Renal pelvis (tissue), 12 donors: ENCODE results near the gene ATOH7. TPM values are rescaled to one million over a fixed set of nuclear protein-coding genes. Genes with fewer than 3 reads are reported as not detected.
"Not testable (repeated sequence)": the region's sequence is repeated elsewhere in the genome, so short reads cannot be mapped to it uniquely, and the experiment has no call there.

Experiments used
- DNase-seq: peaks from one replicate; pipeline ENCODE4 v3.0.0-alpha.2; 2013
- long read RNA-seq, 16 experiments: transcript quantifications; one replicate each; lab custom pipeline, GENCODE V29; 2026
- polyA plus RNA-seq, 3 donors: library from polyadenylated mRNA; unstranded; fragments of 120-200 nt; gene quantifications; one replicate each; pipeline ENCODE4 v1.2.1, GENCODE V29; 2013; ENCODE audit not compliant: insufficient read length in 3 of 3

The ATOH7 gene
- 1 to 10 TPM; 1.4 to 2.6 (median 1.4) TPM for polyA plus RNA-seq
- long read RNA-seq, donor 1, partial matches to known transcripts, result 0 of 2 reads
- long read RNA-seq, donor 1, other reads (novel, unspliced or antisense), result 0 of 2 reads
- long read RNA-seq, donor 2, result 0 reads
- long read RNA-seq, donor 3, result 0 reads
- long read RNA-seq, donor 4, partial matches to known transcripts, result 0 of 1 reads
- long read RNA-seq, donor 4, other reads (novel, unspliced or antisense), result 0 of 1 reads
- long read RNA-seq, donor 5, partial matches to known transcripts, result 0 of 1 reads
- long read RNA-seq, donor 5, other reads (novel, unspliced or antisense), result 0 of 1 reads
- long read RNA-seq, donor 6, result 0 reads
- long read RNA-seq, donor 7, partial matches to known transcripts, result 0 of 3 reads
- long read RNA-seq, donor 7, other reads (novel, unspliced or antisense), result 0 of 3 reads
- long read RNA-seq, donor 8, result 0 reads
- long read RNA-seq, donor 9, partial matches to known transcripts, result 0 of 3 reads
- long read RNA-seq, donor 9, other reads (novel, unspliced or antisense), result 0 of 3 reads
- long read RNA-seq, donor 10, partial matches to known transcripts, result 0 of 1 reads
- long read RNA-seq, donor 10, other reads (novel, unspliced or antisense), result 0 of 1 reads
- long read RNA-seq, donor 11, result 0 reads
- long read RNA-seq, donor 12, partial matches to known transcripts, result 0 of 1 reads
- long read RNA-seq, donor 12, other reads (novel, unspliced or antisense), result 0 of 1 reads
- long read RNA-seq, donor 13, result 0 reads
- long read RNA-seq, donor 14, result 0 reads
- long read RNA-seq, donor 15, partial matches to known transcripts, result 0 of 1 reads
- long read RNA-seq, donor 15, other reads (novel, unspliced or antisense), result 0 of 1 reads
- long read RNA-seq, donor 16, partial matches to known transcripts, result 0 of 1 reads
- long read RNA-seq, donor 16, other reads (novel, unspliced or antisense), result 0 of 1 reads

DNA sequence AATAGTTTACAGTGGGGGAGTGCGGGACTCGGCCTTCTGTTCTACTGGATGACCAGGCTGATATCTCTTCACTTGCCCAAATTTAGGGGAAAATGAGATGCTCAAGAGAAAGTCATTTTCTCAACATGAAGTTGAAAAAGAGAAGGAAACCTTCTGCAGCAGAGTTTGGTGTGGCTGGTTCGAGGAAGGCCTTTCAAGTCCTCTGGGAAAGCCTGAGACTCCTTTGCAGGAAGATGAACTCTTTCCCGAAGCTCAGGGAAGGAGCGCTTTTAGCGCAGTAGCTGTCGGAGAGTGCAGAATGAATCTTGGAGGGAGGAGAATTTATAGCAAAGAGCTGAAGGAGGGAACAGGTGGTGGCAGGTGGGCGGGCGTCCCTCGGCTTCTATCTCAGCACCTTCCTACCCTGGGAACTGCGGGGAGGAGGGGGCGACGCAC is at the start of gene ATOH7:
Gene ATOH7 (minus strand): TSS at position 297 of the 435 bp plus-strand sequence. CDS start 436 bp downstream, outside the sequence.
- no peak for DNase-seq

DNA sequence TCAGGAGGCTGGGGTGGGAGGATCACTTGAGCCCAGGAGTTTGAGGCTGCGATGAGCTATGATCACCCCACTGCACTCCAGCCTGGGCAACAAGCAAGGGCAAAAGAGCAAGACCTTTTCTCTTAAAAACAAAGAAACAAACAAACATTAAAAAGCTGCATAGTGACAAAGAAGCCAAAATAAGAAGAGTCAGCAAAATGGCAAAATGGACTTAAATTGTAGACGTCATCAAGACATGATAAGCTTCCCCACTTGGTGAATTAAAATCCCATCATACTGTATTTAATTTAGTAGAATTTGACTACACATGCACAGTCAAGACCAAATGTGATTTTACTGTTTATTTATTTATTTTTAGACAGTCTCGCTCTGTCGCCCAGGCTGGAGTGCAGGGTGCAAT is 48.8 kb upstream of the ATOH7 start:
- no peak for DNase-seq

DNA sequence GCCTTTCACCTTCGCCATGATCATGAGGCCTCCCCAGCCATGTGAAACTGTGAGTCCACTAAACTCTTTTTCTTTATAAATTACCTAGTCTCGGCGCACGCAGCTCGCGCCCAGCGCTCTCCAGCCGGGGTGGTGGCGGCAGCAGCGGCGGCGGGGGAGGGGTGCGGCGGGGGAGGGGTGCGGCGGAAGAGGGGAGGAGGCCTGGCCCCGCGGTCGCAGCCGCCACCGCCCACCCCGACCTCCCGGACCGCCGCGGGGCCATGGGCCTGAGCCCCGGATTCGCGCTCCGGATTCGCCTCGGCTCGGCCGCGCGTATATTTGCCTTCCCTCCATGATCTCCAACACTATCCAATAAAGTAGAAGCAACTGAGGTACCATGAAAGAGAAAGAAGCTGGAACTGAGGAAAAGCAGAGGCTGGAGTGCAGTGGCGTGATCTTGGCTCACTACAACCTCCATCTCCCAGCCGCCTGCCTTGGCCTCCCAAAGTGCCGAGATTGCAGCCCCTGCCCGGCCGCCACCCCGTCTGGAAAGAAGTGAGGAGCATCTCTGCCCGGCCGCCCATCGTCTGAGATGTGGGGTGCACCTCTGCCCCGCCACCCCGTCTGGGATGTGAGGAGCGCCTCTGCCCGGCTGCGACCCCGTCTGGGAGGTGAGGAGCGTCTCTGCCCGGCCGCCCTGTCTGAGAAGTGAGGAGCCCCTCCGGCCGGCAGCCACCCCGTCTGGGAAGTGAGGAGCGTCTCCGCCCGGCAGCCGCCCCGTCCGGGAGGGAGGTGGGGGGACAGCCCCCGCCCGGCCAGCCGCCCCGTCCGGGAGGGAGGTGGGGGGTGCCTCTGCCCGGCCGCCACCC is 47.2 kb upstream of the ATOH7 start:
- not testable (repeated sequence) for DNase-seq

DNA sequence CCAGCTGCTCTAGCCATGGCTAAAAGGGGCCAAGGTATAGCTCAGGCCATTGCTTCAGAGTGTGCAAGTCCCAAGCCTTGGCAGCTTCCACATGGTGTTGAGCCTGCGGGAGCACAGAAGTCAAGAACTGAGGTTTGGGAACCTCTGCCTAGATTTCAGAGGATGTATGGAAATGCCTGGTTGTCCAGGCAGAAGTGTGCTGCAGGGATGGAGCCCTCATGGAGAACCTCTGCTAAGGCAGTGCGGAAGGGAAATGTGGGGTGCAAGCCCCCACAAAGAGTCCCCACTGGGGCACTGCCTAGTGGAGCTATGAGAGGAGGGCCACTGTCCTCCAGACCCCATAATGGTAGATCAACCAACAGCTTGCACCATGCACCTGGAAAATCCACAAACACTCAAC is 45.9 kb upstream of the ATOH7 start:
- DNase-seq, result not testable (repeated sequence)

DNA sequence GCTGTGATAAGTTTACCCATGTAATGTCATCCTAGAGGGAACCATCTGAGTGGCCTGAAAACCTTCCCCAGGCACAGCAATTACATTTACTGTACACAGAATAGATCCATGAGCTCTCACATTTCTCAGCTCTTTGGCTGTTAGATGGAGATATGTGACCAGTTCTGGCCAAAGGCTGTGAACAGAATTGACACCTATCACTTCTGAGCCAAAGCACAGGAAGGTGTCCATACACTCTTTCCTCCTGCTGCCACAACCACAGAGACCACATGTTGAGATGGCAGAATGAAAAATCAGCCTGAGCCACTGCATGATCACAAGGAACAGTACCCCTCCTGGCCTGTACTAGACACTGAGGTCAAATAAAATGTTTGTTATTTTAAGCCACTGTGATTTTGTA is 44.3 kb upstream of the ATOH7 start:
- no peak for DNase-seq

DNA sequence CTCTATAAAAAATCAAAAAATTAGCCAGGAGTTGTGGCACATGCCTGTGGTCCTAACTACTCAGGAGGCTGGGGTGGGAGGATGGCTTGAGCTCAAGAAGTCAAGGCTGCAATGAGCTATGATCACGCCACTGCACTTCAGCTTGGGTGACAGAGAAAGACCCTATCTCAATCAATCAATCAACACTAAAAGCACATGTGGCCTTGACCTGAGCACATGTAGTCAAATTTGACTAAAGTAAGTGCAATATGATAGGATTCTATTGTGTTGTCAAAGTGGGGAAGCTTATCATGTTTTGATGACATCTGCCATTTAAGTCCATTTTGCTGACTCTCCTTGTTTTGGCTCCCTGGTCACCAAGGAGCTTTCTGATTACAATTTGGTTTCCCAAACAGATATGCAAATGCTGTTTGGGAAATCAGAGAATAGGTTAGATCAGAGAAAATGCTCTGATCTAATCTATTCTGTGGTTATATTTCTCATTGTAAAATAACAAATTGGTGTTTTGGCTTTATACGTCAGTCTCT is 43.8 kb upstream of the ATOH7 start:
- DNase-seq, result no peak

DNA sequence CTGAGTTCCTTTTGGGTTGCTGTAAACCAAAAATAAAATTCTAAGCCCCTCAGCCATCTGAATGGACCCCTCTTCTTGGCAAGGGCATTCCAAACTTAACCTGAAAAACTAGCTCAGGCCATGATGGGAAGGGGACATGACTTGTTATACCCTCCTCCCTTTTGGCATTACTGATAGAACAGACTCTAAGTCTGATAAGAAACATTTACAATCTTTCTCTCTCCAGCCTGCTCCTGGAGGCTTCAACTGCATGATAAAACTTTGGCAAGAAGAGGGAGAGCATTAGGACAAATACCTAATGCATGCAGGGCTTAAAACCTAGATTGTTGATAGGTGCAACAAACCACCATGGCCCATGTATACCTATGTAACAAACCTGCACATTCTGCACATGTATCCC is 40.9 kb upstream of the ATOH7 start:
- no peak for DNase-seq

DNA sequence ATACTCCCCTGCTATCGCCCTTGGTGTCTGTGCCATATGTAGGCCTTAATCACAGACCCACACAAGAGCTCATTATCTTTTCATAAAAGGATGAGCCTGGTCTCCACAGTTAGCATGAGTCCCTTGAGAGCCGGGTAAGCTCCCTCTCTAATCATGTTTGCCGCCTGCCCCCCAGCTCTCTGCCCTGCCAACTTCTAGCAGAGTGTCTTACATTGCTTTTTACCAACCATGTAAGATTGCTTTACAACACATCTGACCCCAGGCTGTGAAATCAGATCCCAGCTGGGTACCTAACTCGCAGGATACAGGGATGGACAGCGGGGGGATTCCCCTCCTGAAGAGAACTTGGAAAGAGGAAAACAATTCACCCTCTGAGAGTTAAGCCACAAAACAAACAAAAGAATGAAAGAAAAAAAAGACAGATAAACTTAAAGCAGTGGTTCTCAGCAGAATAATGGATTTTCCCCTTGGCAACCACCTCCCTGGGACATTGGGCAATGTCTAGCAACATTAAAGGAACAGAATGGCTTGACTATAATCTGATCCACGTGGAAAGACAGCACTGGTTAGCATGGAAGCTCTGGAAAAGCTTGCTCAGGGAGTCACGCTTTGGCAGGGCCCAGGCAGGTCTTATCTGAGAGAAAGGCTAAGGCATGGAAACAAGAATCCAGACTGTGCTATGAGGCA is 39.4 kb upstream of the ATOH7 start:
- no peak for DNase-seq

DNA sequence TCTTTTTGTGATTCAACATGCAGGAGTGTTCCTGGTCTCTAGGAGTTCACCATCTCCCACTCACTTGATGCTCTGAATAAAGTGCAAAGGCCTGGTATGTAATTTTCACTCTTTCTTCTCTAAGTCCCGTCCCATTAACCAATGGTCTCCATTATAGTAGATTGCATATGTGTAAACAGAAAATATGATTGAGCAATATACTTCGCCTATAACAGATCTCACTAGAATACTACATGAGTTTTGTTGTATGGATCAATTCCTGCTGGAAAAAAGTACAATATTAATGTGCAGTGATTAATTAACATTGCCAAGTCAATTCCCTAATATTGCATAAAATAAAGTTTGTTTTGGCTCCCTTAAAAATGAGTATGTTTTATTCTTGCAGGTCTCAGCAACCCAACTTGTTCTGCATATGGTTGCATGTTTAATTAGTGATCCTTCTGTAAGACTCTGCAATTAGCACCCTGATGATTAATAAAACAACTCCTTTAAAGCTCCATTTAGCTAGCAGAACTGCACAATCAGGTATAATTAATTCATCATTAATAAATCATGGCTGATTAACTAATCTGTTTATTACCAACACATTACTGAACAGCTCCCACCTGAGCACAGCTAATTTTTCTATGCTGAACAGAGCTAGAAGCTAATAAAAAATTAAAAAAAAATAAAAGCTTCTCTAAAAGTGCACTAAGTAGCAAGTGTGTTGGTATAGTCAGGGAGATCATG is 37.8 kb upstream of the ATOH7 start:
- DNase-seq, result no peak

DNA sequence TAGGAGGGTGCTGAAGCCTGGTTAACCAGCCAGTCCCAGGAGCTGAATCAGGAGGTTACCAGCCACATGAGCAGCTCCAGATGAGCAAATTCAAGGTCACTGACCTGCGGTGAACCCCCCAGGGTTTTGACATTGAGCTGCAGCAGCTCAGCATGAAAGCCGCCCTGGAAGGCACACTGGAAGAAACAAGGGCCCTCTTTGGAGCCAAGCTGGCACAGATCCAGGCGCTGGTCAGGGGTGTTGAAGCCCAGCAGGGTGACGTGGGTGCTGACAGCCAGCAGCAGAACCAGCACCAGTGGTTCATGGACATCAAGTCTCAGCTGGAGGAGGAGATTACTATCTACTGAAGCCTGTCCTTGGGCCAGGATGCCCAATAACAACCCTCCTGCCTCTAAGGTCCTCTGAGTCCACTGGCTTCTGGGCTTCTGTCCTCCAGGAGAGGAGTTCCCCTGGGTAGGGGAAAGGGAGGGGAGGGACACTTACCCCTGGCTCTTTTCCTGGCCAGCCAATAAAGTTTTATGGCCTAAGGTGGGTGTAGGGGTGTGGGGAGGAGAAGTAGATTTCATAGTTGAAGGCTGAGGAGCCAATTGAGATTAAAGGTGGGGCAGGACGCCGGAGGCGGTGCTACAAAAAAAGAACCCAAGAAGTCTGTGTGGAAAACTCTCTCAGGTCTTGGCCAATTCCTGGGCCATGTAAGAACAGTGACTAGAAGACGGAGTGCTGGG is 29.4 kb upstream of the ATOH7 start:
- DNase-seq, result no peak

DNA sequence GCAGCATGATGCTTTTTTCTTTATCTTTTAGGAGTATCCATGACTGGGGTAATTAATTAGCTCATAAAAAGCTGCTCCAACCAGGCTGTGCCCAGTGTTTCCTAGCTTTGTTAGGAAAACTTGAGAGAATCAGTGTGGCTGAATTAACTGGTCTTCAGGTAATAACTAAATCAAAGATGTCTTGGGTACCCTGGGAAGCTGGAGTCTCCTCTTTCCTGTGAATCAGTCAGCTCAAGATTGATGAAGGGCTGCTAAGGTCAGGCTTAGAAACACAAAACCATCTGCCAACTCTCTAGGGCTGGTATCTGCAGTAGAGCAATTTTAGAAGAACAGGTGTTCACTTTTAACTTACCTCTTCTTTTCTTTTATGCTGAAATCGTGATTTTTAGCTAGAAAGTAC is 21.4 kb upstream of the ATOH7 start:
- peak; percentile 45 for DNase-seq

DNA sequence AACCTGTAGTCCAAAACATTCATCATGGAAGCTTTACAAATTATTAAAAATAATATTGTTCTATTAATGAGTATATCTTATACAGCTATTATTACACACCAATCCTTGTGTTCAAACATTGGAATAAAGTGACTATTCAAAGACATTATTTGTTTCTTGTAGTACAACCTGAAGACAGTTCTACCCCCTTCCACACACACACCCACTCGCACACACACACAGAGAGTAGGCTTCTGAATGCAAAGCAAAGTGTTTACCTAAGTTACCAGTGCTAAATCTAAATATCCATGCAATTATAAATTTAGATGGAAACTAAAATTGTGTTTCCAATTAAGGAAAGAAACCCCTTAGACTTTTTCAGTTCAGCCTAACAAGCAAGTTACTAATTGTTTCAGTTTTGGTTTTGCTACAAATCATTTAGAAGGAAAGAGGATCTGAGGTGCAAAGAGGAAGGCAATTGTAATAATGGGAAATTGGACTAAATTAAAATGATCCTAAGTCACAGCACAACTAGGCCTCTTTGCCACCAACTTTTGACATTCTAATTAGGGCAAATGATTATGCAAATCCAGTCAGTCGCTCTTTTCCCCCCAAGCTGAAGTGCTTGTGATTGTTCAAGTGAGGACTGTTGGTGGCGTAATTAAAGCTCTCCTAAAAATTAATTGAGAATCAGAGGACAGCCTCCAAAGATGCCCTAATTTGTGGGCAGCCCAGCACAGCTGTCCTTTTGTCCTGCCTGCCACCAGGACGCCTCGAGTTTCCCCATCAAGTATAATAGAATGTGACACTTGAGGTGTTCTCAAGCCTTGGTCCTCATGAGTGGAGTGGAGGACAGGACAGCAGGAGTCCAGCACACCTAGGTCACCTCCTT is 19.9 kb upstream of the ATOH7 start:
- DNase-seq, result no peak

DNA sequence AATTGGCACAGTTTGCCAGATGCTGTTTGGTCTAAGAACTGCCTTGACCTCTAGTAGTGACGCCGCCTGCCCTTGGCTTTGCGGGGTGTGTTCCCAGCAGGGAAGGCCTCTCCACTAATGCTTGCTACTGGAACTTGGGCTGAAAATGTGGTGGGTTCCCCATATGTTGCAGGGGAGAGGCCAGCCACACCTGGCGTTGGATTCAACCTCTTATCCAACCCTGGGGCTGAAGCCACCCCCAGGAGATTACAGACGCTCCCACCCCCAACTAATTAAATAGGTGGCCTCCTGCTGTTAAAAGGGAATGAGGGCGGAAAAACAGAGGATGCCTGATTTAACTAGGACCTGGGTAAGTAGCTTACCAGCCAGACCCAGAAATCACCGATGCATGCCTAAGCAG is 19.2 kb upstream of the ATOH7 start:
- DNase-seq, result no peak

DNA sequence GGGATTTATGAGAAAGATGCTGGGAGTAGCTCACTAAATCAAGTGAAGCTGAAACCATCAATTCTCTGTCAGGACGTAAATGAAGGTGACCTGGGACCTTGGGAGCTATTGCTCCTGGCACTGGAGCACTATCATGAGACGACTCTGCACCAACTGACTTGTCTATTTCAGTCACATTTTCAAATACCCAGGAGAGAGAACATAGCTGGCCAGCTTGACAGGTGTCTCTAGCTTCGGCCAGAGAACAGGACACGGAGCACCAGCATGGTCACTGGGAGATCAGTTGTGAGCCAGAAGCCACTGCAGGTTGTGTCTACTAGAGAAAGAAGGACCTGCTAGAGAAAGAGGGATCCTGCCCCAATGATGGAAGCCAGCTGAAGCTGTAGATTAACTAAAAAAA is 17.4 kb upstream of the ATOH7 start:
- no peak for DNase-seq

DNA sequence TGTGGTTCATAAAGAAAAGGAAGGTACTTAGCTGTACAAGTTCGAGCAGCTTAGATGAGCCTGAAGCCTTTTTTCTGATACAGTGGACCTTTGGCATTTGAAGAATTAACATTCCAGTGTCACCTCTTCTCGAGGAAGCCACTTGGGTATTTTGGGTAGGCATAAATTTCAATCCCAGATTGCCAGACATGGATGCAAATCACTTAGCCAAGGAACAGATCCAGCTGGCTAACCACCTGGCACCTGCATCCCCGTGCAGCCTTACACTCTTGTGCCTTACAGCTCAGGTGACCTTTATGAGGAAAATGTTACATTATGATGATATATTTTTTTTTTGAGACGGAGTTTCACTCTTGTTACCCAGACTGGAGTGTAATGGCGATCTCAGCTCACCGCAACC is 16.0 kb upstream of the ATOH7 start:
- no peak for DNase-seq

DNA sequence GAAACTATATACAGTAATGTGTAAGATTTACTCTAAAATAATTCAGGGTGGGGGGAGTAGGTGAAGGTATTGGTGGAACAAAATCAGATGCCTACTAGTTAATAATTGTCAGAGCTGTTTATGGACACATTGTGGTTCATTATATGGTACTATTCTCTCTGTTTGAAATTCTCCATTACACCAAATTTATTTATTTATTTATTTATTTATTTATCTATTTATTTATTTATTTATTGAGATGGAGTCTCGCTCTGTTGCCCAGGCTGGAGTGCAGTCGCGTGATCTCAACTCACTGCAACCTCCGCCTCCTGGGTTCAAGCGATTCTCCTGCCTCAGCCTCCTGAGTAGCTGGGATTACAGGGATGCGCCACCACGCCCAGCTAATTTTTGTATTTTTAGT is 14.5 kb upstream of the ATOH7 start:
- DNase-seq, result not testable (repeated sequence)

DNA sequence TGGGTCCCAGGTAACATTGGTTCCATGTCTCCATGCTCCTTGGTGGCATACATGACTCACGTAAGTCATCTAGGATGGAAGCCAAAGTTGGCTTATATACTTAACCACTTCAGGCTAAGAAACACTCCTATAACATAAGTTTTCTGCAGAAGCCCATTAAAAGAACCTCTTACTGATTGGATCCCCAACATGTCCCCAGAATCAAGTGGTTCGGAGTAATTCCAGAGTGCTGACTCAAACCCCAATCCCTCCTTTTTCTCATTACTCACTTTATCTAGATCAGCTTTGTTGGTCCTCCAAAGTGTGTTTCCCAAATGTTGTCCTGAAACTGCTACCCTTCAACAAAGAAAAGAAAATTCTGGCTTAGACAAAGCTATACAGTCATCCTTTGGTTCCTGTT is 10.1 kb upstream of the ATOH7 start:
- no peak for DNase-seq

DNA sequence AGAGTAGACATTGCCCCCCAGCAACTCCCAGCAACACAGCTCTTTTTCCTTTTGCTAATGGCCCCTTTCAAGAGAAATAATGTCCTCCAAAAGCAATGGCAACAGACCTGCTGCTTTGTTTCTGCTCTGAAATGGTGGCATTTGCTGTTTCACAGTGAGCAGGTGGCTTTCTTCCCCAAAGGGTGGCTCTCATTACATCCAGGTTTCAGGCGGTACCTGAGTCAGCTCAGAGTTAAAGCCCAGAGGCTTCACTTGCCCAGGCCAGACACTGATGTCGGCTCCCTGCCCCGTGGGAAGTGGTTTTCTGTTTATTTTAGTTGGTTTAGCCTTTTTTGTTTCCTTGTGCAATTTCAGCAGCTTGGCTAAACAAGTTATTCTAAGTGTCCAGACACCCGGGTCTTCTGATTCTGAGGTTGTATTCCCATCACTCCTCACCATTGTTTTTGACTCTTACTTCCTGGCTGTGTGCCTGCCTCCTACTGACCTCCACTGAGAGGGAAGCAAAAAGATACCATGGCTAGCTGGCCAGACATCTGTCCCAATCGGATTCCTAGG is 7.8 kb upstream of the ATOH7 start:
- DNase-seq, result no peak
